ENCODE results near the gene GLB1L. TPM values are rescaled to one million over a fixed set of nuclear protein-coding genes. Genes with fewer than 3 reads are reported as not detected.
A peak's percentile ranks its signal among the peaks of the same experiment; 100 is the strongest.

Gene GLB1L
- total and polyA plus RNA-seq, 12 donors: 1.5 to 5.2 (median 2.4) TPM

GRCh38 chr2:219228041-219228910 is 17.0 kb downstream of the GLB1L start:
- Histone ChIP-seq H3K9me3 (no peaks in the 10 kb centered on the region), H3K36me3 (peaks cover 2 to 65% (median 42%) of the 10 kb centered on the region in 9 donors), H3K27me3 (no peaks in the 10 kb centered on the region), H3K27ac (peak overlapping the region in 9 of 10 donors; percentile 93 to 99 (median 96)), H3K4me1 (peaks cover 15 to 49% (median 32%) of the 10 kb centered on the region in 9 donors), H3K4me3 (peak overlapping the region; percentile 45 to 91 (median 82))
- intact Hi-C loops (cut with DNase I): loop anchor here in 3 of 10 donors (2.0 to 10.0 kb wide), 3 partner anchors 51 to 69 kb away; partner anchors contain the start of gene DNAJB2 (in 1 of the 3)
- no peak for ATAC-seq
- TF ChIP-seq CTCF (IDR thresholded peaks at IDR 0.05): no peak
- DNase-seq: no peak
- WGBS, 2 donors: 41% methylated on average over 7 of the region's 7 CpGs

GRCh38 chr2:219225350-219225749 is 19.9 kb downstream of the GLB1L start:
- DNase-seq (no peak), ATAC-seq (no peak)
- Histone ChIP-seq H3K4me3 (no peak overlapping the region), H3K4me1 (peaks cover 8 to 40% (median 20%) of the 10 kb centered on the region in 9 donors), H3K9me3 (no peaks in the 10 kb centered on the region), H3K27ac (no peak overlapping the region), H3K36me3 (peaks cover 2 to 74% (median 54%) of the 10 kb centered on the region in 9 donors), H3K27me3 (no peaks in the 10 kb centered on the region)
- intact Hi-C loops (cut with DNase I): loop anchor here in 2 of 10 donors (5.0 to 10.0 kb wide), 2 partner anchors 69 to 72 kb away; no protein-coding TSS in a partner anchor
- 81 to 89% methylated on average over 3 of the region's 3 CpGs for WGBS, 2 donors
- no peak for TF ChIP-seq CTCF (IDR thresholded peaks at IDR 0.05)

- Histone ChIP-seq H3K9me3 (no peaks in the 10 kb centered on the region), H3K27me3 (no peaks in the 10 kb centered on the region), H3K27ac (no peak overlapping the region), H3K4me3 (no peak overlapping the region), H3K36me3 (peaks cover 2 to 83% (median 58%) of the 10 kb centered on the region in 9 donors), H3K4me1 (peaks cover 13 to 46% (median 29%) of the 10 kb centered on the region in 9 donors)
- intact Hi-C loops (cut with DNase I): loop anchor here in 1 of 10 donors (10.0 kb wide), 1 partner anchor 71 kb away; no protein-coding TSS in a partner anchor
- TF ChIP-seq CTCF (IDR thresholded peaks at IDR 0.05): no peak
- no peak for ATAC-seq
- 92 to 94% methylated on average over 31 of the region's 31 CpGs for WGBS, 2 donors
- DNase-seq: no peak
Measured at GRCh38 chr2:219223831-219224610, 21.2 kb downstream of the GLB1L start.

GRCh38 chr2:219221957-219222518 is 23.2 kb downstream of the GLB1L start:
- DNase-seq (no peak), ATAC-seq (no peak)
- Histone ChIP-seq H3K36me3 (peaks cover 2 to 77% (median 58%) of the 10 kb centered on the region in 9 donors), H3K27me3 (no peaks in the 10 kb centered on the region), H3K4me3 (no peak overlapping the region), H3K4me1 (peaks cover 12 to 48% (median 33%) of the 10 kb centered on the region in 9 donors), H3K9me3 (no peaks in the 10 kb centered on the region), H3K27ac (no peak overlapping the region)
- WGBS, 2 donors: 93 to 94% methylated on average over 16 of the region's 16 CpGs
- intact Hi-C loops (cut with DNase I): loop anchor here in 1 of 10 donors (10.0 kb wide), 1 partner anchor 73 kb away; no protein-coding TSS in a partner anchor
- TF ChIP-seq CTCF (IDR thresholded peaks at IDR 0.05): no peak

All from heart right ventricle (tissue), 16 donors.